HL-60 (cell line): ENCODE measurements around the gene ERAP2.

Experiments used
- GABPA ChIP-seq: IDR thresholded peaks from 2 replicates; pipeline ENCODE4 v1.6.1; 2012; ENCODE audit warnings: low read depth
- POLR2AphosphoS5 ChIP-seq: IDR thresholded peaks from 2 replicates; pipeline ENCODE4 v1.6.1; 2012; ENCODE audit warnings: low read depth
- SPI1 ChIP-seq: IDR thresholded peaks from 2 replicates; pipeline ENCODE4 v1.6.1; 2012; ENCODE audit warnings: low read depth, mild to moderate bottlenecking, borderline replicate concordance
- TF ChIP-seq, protein P1 (sequence below): IDR thresholded peaks from one replicate; pipeline ENCODE4 v1.5.1; 2011; ENCODE audit warnings: low read length, control low read depth, inconsistent platforms; ENCODE audit not compliant: insufficient read depth
- TF ChIP-seq, protein P2 (sequence below): IDR thresholded peaks from 2 replicates; pipeline ENCODE4 v1.6.1; 2012; ENCODE audit warnings: low read depth; ENCODE audit not compliant: insufficient replicate concordance

DNA sequence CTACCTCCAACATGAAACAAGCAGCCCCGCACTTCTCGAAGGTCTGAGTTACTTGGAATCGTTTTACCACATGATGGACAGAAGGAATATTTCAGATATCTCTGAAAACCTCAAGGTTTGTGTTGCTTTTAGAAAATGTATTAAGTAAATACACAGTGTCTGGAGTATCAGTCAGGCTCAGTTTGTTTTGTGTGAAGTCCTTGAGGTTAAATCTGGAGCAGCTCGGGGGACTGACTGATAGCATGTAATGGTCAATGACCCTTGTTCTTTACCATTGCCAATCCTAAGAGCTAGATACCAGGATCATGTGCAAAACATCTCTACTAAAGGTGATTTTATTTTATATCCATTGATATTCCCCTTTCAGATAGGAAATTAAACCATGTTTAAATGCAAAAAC, 32.7 kb downstream of the ERAP2 start:
- TF ChIP-seq POLR2AphosphoS5 (no peak), GABPA (no peak), SPI1 (no peak)
- TF ChIP-seq, protein P1, sequence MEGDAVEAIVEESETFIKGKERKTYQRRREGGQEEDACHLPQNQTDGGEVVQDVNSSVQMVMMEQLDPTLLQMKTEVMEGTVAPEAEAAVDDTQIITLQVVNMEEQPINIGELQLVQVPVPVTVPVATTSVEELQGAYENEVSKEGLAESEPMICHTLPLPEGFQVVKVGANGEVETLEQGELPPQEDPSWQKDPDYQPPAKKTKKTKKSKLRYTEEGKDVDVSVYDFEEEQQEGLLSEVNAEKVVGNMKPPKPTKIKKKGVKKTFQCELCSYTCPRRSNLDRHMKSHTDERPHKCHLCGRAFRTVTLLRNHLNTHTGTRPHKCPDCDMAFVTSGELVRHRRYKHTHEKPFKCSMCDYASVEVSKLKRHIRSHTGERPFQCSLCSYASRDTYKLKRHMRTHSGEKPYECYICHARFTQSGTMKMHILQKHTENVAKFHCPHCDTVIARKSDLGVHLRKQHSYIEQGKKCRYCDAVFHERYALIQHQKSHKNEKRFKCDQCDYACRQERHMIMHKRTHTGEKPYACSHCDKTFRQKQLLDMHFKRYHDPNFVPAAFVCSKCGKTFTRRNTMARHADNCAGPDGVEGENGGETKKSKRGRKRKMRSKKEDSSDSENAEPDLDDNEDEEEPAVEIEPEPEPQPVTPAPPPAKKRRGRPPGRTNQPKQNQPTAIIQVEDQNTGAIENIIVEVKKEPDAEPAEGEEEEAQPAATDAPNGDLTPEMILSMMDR: no peak
- TF ChIP-seq, protein P2, sequence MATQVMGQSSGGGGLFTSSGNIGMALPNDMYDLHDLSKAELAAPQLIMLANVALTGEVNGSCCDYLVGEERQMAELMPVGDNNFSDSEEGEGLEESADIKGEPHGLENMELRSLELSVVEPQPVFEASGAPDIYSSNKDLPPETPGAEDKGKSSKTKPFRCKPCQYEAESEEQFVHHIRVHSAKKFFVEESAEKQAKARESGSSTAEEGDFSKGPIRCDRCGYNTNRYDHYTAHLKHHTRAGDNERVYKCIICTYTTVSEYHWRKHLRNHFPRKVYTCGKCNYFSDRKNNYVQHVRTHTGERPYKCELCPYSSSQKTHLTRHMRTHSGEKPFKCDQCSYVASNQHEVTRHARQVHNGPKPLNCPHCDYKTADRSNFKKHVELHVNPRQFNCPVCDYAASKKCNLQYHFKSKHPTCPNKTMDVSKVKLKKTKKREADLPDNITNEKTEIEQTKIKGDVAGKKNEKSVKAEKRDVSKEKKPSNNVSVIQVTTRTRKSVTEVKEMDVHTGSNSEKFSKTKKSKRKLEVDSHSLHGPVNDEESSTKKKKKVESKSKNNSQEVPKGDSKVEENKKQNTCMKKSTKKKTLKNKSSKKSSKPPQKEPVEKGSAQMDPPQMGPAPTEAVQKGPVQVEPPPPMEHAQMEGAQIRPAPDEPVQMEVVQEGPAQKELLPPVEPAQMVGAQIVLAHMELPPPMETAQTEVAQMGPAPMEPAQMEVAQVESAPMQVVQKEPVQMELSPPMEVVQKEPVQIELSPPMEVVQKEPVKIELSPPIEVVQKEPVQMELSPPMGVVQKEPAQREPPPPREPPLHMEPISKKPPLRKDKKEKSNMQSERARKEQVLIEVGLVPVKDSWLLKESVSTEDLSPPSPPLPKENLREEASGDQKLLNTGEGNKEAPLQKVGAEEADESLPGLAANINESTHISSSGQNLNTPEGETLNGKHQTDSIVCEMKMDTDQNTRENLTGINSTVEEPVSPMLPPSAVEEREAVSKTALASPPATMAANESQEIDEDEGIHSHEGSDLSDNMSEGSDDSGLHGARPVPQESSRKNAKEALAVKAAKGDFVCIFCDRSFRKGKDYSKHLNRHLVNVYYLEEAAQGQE: no peak
